ENCODE measurements around the gene EIF3K. TPM values are rescaled to one million over a fixed set of nuclear protein-coding genes. Genes with fewer than 3 reads are reported as not detected.

EIF3K gene
- total RNA-seq, 1 donor from 2014 or later = 261 TPM

- Histone ChIP-seq H3K4me3 (no peak overlapping the region), H3K9ac (no peak overlapping the region), H3K9me3 (ENCODE audit: low read depth) (no peaks in the 10 kb centered on the region), H3K27ac (no peak overlapping the region), H3F3A (ENCODE audit: low read depth) (peaks cover 32% of the 10 kb centered on the region), H3K79me2 (ENCODE audit: low read depth) (peaks cover 98% of the 10 kb centered on the region), H4K20me1 (ENCODE audit: low read depth) (peaks cover 98% of the 10 kb centered on the region), H3K27me3 (no peaks in the 10 kb centered on the region), H3K36me3 (no peaks in the 10 kb centered on the region), H2AFZ (replicated peaks) (no peak overlapping the region), H3K4me1 (peaks cover 57% of the 10 kb centered on the region), H3K4me2 (peak overlapping the region; percentile 68)
- peaks cover 8% of the 10 kb centered on the region for H3K36me3 Mint-ChIP-seq
- H3K27me3 Mint-ChIP-seq (ENCODE audit: insufficient read depth, low read depth) = peaks cover 6% of the 10 kb centered on the region
- no peaks in the 10 kb centered on the region for H3K9me3 Mint-ChIP-seq
- no peak overlapping the region for H3K4me3 Mint-ChIP-seq
- no peak for TF ChIP-seq CTCF (IDR thresholded peaks at IDR 0.05)
- no peak for TF ChIP-seq EZH2 (IDR thresholded peaks at IDR 0.05)
- no peak for TF ChIP-seq EZH2phosphoT487 (IDR thresholded peaks at IDR 0.05)
- no peak for DNase-seq (ENCODE audit: low spot score)
- no peak overlapping the region for H3K27ac Mint-ChIP-seq
- peaks cover 70% of the 10 kb centered on the region for H3K4me1 Mint-ChIP-seq
Observed at GRCh38 chr19:38663957-38664502, 45.0 kb downstream of the EIF3K start.

GRCh38 chr19:38664503-38665211 lies 45.7 kb downstream of the EIF3K start:
- peak overlapping the region; percentile 68 for H3K4me2 ChIP-seq
- no peak for TF ChIP-seq EZH2 (IDR thresholded peaks at IDR 0.05)
- no peak overlapping the region for H3K4me3 ChIP-seq
- H3K27ac ChIP-seq = peak overlapping the region; percentile 93
- peaks cover 98% of the 10 kb centered on the region for H3K79me2 ChIP-seq (ENCODE audit: low read depth)
- H3K9me3 ChIP-seq (ENCODE audit: low read depth) = no peaks in the 10 kb centered on the region
- H3K9ac ChIP-seq = no peak overlapping the region
- H3K4me1 ChIP-seq = peaks cover 57% of the 10 kb centered on the region
- H3K4me1 Mint-ChIP-seq = peaks cover 73% of the 10 kb centered on the region
- no peaks in the 10 kb centered on the region for H3K36me3 ChIP-seq
- H3K9me3 Mint-ChIP-seq = no peaks in the 10 kb centered on the region
- H2AFZ ChIP-seq (replicated peaks) = no peak overlapping the region
- peaks cover 11% of the 10 kb centered on the region for H3K36me3 Mint-ChIP-seq
- peak overlapping the region; percentile 57 for H3K27ac Mint-ChIP-seq
- peaks cover 32% of the 10 kb centered on the region for H3F3A ChIP-seq (ENCODE audit: low read depth)
- peaks cover 98% of the 10 kb centered on the region for H4K20me1 ChIP-seq (ENCODE audit: low read depth)
- DNase-seq (ENCODE audit: low spot score) = no peak
- H3K27me3 ChIP-seq = no peaks in the 10 kb centered on the region
- peaks cover 6% of the 10 kb centered on the region for H3K27me3 Mint-ChIP-seq (ENCODE audit: insufficient read depth, low read depth)
- no peak overlapping the region for H3K4me3 Mint-ChIP-seq

GRCh38 chr19:38665219-38665931 lies 46.4 kb downstream of the EIF3K start:
- no peaks in the 10 kb centered on the region for H3K36me3 ChIP-seq
- no peak for DNase-seq (ENCODE audit: low spot score)
- H3K79me2 ChIP-seq (ENCODE audit: low read depth) = peaks cover 98% of the 10 kb centered on the region
- Mint-ChIP-seq H3K36me3 (peaks cover 11% of the 10 kb centered on the region), H3K4me1 (peaks cover 79% of the 10 kb centered on the region), H3K9me3 (no peaks in the 10 kb centered on the region), H3K27me3 (ENCODE audit: insufficient read depth, low read depth) (peaks cover 6% of the 10 kb centered on the region), H3K4me3 (peak overlapping the region; percentile 52), H3K27ac (peak overlapping the region; percentile 82)
- no peak overlapping the region for H3K4me3 ChIP-seq
- no peak for TF ChIP-seq CTCF (IDR thresholded peaks at IDR 0.05)
- no peak for TF ChIP-seq EZH2 (IDR thresholded peaks at IDR 0.05)
- TF ChIP-seq EZH2phosphoT487 (IDR thresholded peaks at IDR 0.05) = no peak
- H3K4me2 ChIP-seq = peak overlapping the region; percentile 68
- H3K9ac ChIP-seq = no peak overlapping the region
- peak overlapping the region; percentile 93 for H3K27ac ChIP-seq
- no peaks in the 10 kb centered on the region for H3K9me3 ChIP-seq (ENCODE audit: low read depth)
- H2AFZ ChIP-seq (replicated peaks) = no peak overlapping the region
- peaks cover 32% of the 10 kb centered on the region for H3F3A ChIP-seq (ENCODE audit: low read depth)
- peaks cover 98% of the 10 kb centered on the region for H4K20me1 ChIP-seq (ENCODE audit: low read depth)
- H3K4me1 ChIP-seq = peaks cover 57% of the 10 kb centered on the region
- H3K27me3 ChIP-seq = no peaks in the 10 kb centered on the region
